ENCODE data around the gene LGR4.

Gene LGR4

GRCh38 chr11:27401833-27402316 lies 70.7 kb downstream of the LGR4 start:
- DNase-seq = no peak

GRCh38 chr11:27401280-27401832 lies 71.2 kb downstream of the LGR4 start:
- no peak for DNase-seq

GRCh38 chr11:27398400-27398770 lies 74.2 kb downstream of the LGR4 start:
- no peak for DNase-seq

- DNase-seq = no peak
These were observed 74.8 kb downstream of the LGR4 start for GRCh38 chr11:27397624-27398399.

- DNase-seq = no peak
These were observed 76.2 kb downstream of the LGR4 start for GRCh38 chr11:27396259-27396839.

GRCh38 chr11:27395556-27396258 lies 76.9 kb downstream of the LGR4 start:
- DNase-seq = no peak

GRCh38 chr11:27394781-27395228 lies 77.8 kb downstream of the LGR4 start:
- DNase-seq = no peak

- no peak for DNase-seq
These were observed 80.1 kb downstream of the LGR4 start for GRCh38 chr11:27392278-27393114.

GRCh38 chr11:27391331-27392015 lies 81.1 kb downstream of the LGR4 start:
- no peak for DNase-seq

- DNase-seq = no peak
These were observed 82.0 kb downstream of the LGR4 start for GRCh38 chr11:27390318-27391295.

- no peak for DNase-seq
These were observed 83.7 kb downstream of the LGR4 start for GRCh38 chr11:27388869-27389268.

- DNase-seq = no peak
These were observed 84.6 kb downstream of the LGR4 start for GRCh38 chr11:27388001-27388400.

- no peak for DNase-seq
These were observed 85.2 kb downstream of the LGR4 start for GRCh38 chr11:27387362-27387761.

- DNase-seq = no peak
These were observed 86.3 kb downstream of the LGR4 start for GRCh38 chr11:27386181-27386845.

- no peak for DNase-seq
These were observed 87.3 kb downstream of the LGR4 start for GRCh38 chr11:27385245-27385644.

GRCh38 chr11:27384227-27384626 lies 88.4 kb downstream of the LGR4 start:
- DNase-seq = no peak

GRCh38 chr11:27383645-27384044 lies 88.9 kb downstream of the LGR4 start:
- no peak for DNase-seq

- no peak for DNase-seq
These were observed 91.3 kb downstream of the LGR4 start for GRCh38 chr11:27381238-27381666.

- DNase-seq = no peak
These were observed 91.8 kb downstream of the LGR4 start for GRCh38 chr11:27380771-27381170.

GRCh38 chr11:27379449-27379848 lies 93.1 kb downstream of the LGR4 start:
- no peak for DNase-seq
